HG02938 (cell line): ENCODE data around the gene TUBB.

Source experiments
- ATAC-seq: cut with Tn5 transposase; IDR thresholded peaks from one replicate; pipeline ENCODE4 v1.9.1; 2021; ENCODE audit warnings: mild to moderate bottlenecking, moderate library complexity; ENCODE audit not compliant: unreplicated experiment

The TUBB gene

GRCh38 chr6:30687659-30688431 lies 32.3 kb upstream of the TUBB start:
- no peak for ATAC-seq

DNA sequence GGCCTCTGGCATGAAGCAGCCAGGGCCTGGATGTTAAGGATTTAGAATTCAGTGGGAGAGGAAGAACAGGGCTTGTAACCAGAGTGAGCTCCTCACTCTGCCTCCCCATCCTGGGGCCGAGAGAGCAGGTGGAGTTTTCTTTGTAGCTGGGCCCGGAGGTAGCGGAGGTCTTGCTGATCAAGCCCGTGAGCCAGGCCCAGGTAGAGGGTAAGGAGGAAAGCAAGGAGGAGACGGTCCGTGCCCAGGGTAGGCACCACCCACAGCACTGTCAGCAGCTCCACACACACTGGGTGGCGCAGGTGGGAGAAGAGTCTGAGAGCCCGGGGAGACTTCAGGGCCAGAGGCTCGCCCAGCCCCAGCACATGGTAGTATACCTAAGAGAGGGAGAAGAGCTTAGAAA lies 31.6 kb upstream of the TUBB start:
- no peak for ATAC-seq

DNA sequence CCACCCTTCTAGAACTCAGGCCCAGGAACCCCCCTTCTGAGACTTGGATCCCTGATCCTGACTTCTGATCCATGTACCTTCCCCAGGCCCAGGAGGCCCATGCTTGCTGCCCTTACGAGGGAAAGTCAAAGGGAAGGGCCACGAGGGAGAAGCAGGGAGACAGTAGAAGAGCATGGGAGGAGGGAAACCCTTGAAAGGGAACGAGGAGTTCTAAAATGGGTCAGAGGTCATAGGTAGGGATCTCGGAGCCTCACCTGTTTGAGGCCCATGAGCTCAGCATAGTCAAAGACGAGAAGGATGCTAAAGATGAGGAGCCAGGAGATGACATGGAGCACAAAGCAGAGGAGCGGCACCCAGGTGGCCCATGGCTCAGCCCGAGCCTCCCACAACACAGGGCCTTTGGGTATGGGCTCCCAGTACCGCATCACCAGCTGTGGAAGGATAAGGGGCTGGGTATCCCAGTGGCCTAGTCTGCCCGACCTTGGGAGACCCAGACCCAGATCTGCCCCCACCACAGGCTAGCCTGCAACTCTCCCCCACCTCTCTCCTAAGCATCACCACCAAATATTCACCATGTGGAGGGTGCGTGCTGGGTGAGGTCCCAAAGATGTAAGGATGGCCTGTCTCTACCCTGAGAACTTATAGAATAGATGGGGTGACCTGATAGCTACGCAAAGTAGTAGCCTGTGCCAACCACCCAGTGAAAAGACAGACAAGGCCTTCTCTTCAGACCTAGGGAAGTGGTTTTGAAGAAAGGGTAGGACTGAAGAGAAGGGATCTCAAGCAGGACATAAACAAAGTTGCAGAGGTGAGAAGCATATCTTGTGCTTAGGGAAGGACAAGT lies 30.9 kb upstream of the TUBB start:
- no peak for ATAC-seq

DNA sequence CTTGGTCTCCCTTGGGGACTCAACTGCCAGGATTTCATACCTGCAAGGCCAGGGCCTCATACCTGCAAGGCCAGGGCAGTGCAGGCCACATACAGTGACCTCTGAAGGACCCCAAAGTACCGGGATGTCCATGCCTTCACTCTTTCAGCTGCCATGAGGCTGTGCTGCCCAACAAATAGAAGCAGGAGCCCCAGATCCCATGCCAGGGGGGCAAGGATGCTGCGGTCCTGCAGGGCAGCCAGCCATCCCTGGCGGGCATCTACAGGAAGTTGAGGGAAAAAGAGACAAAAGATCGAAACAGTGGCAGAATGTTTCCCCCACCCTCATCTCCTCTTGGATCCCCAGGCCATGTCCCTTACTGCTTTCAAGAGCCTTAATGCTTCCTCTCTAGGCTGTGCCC lies 30.2 kb upstream of the TUBB start:
- no peak for ATAC-seq

- no peak for ATAC-seq
Measured at GRCh38 chr6:30690403-30691207, 29.5 kb upstream of the TUBB start, which contains the start of gene NRM. Gene NRM (minus strand): TSS chr6:30690984. CDS start chr6:30690974, 10 bp downstream.

- ATAC-seq: no peak
Measured at GRCh38 chr6:30691208-30691847, 28.8 kb upstream of the TUBB start.

DNA sequence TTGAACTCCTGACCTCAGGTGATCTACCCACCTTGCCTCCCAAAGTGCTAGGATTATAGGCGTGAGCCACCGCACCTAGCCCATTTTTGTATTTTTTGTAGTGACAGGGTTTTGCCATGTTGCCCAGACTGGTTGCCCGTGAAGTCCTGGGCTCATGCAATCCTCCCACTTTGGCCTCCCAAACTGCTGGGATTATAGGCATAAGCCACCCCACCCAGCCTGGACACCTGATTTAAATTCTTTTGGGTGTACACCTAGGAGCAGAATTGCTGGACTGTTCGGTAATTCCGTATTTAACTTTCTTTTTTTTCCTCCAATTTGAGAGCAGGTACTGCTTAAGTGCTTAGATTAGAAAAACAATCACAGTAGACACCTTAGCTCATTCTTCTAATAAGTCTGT lies 23.7 kb upstream of the TUBB start:
- no peak for ATAC-seq

DNA sequence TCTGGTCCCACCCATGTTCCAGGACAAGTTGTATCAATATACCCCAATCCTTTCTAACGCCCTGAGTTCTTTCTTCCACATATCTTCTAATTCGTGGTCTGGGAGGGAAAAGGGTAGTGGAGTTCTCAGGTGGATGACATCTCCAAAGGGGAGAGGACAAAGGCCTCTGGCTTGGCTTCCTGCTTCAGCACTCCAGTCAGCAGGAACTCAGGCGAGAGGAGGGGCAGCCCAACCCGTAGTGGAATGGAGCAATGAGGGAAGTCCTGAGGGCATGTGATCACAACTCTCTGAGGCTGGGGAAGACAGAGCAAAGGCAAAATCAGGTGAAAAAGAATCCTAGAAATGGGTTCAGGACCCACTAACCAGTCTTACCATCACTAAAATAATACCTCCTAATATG lies 19.8 kb upstream of the TUBB start:
- ATAC-seq: no peak

- no peak for ATAC-seq
Measured at GRCh38 chr6:30703011-30703410, 17.1 kb upstream of the TUBB start.

GRCh38 chr6:30703821-30704220 lies 16.3 kb upstream of the TUBB start:
- no peak for ATAC-seq

GRCh38 chr6:30705620-30706019 lies 14.5 kb upstream of the TUBB start:
- ATAC-seq: no peak

DNA sequence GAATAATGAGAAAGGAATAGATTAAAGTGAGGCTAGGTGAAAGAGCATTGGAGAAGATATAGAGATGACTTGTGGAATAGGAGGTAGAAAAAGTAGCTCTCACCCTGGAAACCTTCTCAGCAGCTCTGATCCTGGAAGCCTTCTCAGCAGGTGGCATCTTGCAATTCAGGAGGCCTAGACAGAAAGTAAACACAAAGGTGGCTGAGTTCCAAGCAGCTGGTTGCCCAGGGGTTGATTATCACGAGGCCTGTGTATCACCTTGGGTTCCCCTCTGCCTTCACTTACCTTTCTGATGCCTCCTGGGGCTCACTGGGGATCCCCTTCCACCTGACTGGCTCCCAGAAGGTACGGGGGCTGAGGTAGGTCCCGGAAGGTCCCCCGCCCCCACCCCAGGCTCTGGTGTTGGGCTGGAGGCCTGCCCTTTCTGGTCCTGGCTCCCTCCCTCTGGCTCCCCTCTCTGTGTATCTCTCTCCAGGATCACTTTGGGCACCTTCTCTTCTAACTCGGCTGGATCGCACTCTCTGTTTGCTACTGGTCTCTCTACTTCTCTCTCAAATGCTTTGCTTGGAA lies 12.8 kb upstream of the TUBB start:
- ATAC-seq: no peak

DNA sequence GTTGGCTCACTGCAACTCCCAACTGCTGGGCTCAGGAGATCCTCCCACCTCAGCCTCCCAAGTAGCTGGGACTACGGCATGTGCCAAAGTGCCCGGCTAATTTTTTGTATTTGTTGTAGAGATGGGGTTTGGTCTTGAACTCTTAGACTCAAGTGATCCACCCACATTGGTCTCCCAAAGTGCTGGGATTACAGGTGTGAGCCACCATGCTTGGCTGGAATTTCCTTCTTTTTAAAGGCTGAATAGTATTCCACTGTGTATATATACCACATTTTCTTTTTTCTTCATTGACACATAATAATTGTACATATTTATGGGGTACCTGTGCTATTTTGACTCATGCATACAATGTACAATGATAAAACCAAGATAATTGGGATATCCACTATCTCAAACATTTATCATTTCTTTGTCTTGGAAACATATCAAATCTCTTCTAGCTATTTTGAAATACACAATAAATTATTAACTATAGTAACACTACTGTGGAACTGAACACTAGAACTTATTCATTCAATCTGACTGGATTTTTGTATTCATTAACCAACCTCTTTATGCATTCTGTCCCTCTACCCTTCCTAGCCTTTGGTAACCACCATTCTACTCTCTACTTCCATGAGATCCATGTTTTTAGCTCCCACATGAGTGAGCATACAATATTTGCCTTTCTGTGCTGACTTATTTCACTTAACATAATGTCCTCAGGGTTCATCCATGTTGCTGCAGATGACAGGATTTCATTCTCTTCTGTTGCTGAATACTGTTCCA lies 10.9 kb upstream of the TUBB start:
- no peak for ATAC-seq

- ATAC-seq: no peak
Measured at GRCh38 chr6:30711758-30712380, 8.3 kb upstream of the TUBB start.

DNA sequence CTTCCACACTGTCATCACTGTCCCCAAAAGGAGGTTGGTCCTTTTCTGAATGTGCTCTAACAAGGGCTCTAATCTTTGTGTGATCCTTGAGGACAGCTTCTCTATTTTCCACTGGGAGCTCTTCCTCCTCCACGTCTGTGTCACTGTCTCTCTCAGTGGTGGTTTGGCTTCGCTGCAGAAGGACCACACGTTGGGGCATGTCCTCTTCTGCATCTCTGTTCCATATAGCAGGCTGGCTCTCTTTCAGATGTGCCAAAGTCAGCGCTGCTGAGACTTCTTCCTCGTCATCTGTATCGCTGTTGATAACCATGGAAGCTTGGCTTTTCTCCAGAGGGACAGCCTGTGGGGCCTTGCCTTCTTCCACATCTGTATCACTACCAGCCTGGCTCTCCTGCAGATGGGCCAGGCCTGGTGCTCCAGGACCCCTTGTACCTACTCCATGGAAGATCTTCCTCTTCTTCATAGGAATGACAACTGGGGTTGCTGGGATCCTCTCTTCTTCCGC lies 7.7 kb upstream of the TUBB start:
- no peak for ATAC-seq

DNA sequence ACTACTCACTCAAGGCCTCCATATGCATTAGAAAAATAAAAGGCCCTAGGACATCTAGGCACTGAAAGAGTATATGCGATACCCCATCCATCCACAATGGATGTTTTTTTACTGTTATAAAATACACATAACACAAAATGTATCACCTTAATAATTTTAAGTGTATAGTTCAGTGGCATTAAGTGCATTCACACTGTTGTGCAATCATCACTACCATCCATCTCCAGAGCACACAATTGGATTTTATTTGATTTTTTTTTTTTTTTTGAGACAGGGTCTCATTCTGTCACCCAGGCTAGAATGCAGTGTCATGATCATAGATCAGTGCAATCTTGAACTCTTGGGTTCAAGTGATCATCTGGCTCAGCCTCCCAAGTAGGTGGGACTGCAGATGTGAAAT lies 5.9 kb upstream of the TUBB start:
- no peak for ATAC-seq

DNA sequence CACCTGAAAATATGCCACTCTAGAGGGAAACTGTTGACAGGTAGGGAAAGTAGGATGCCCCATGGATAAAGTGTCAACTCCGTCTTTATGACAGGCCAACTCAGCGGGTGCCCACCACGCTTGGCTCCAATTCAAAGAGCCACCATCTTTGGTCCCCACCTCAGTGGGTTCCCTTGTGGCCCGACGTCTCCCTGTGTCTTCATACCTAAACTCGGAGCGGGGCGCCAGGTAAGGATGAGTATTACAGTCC lies 3.3 kb upstream of the TUBB start:
- no peak for ATAC-seq

DNA sequence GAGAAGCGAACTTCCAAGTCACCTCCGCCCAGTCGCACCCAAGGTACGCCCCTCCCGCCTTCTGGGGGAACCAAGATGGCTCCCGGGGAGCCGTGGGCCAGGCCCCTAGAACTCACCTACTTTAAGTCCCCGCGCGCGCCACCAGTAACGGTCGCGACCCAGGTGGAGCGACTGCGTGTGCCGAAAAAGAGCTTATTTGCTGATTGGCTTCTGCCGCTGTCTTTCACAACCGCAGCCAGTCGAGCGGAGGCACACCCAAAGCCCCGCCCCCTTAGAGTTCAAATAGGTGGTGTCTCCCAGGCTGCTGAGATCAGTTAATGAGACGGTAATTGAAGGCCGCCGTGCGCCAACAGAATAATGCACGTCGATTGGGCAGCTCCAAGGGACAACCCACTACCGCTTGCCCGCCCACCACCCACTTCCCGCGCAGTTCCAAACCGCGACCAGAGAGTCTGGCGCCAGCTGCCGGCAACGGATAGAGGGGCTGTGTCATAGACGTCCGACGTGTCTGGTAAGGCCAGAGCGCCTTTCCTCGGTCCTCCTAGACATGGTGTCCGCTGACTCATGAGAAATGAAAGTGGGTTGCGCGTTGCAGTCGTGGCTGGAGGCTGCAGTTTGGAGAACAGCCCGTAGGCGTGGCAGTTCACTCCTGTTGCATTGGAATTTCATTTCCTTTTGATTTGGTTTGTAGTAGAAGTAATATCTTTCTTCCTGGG lies 2.9 kb upstream of the TUBB start, which contains the start of gene MDC1:
Gene MDC1 (minus strand): TSS at position 153 of the 716 bp plus-strand sequence. CDS start 2,106 bp downstream, outside the sequence.
- ATAC-seq: peak; percentile 73
